ENCODE measurements around the gene CCDC24.

The CCDC24 gene

DNA sequence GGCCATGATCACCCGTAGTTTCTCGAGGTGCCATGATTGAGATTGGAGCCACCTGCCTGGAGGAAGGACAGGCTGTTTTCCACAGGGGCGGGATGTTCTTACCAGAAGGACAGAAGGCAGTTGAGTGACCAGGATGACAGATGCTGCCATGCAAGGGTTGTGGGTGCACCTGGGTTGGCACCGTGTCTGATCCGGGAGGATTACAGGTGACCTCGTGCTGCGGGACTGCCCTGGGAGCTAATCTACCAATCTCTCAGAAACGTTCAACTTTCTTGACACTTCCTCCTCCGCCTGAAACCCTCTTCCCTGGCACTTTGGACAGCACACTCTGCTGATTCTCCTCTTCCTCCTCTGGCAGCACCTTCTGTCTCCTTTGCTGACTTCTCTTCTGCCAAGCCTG is 53.7 kb downstream of the CCDC24 start:
- DNase-seq, result no peak

Data from activated CD4-positive, alpha-beta T cell treated with anti-CD3 and anti-CD28 coated beads, Interleukin-2, amount 50 U/mL, for 4 hours (primary cell).